HG03060 (cell line): Measurements from ENCODE around the gene RBM15.

Source experiments
- ATAC-seq: cut with Tn5 transposase; IDR thresholded peaks from one replicate; pipeline ENCODE4 v1.9.1; 2021; ENCODE audit warnings: low read depth, moderate number of reproducible peaks; ENCODE audit not compliant: unreplicated experiment

RBM15 gene

GRCh38 chr1:110320168-110320518 is 19.0 kb upstream of the RBM15 start:
- no peak for ATAC-seq

- no peak for ATAC-seq
Observed at GRCh38 chr1:110321045-110321444, 18.1 kb upstream of the RBM15 start.

- no peak for ATAC-seq
Observed at GRCh38 chr1:110321846-110322245, 17.3 kb upstream of the RBM15 start.

GRCh38 chr1:110324667-110325066 is 14.5 kb upstream of the RBM15 start:
- ATAC-seq: no peak

- no peak for ATAC-seq
Observed at GRCh38 chr1:110326826-110327225, 12.4 kb upstream of the RBM15 start.

GRCh38 chr1:110328274-110328673 is 10.9 kb upstream of the RBM15 start:
- ATAC-seq: no peak

- no peak for ATAC-seq
Observed at GRCh38 chr1:110328700-110329099, 10.5 kb upstream of the RBM15 start.

- ATAC-seq: no peak
Observed at GRCh38 chr1:110335265-110335664, 3.9 kb upstream of the RBM15 start.

GRCh38 chr1:110336300-110337039 is 2.7 kb upstream of the RBM15 start:
- no peak for ATAC-seq

GRCh38 chr1:110337704-110338308 is 1.4 kb upstream of the RBM15 start:
- ATAC-seq: no peak

- peak; percentile 46 for ATAC-seq
Observed at GRCh38 chr1:110338309-110338885, 780 bp upstream of the RBM15 start.

GRCh38 chr1:110339407-110340206 is 430 bp downstream of the RBM15 start:
- ATAC-seq: no peak

GRCh38 chr1:110340207-110340468 is 961 bp downstream of the RBM15 start:
- no peak for ATAC-seq

GRCh38 chr1:110341146-110341871 is 2.1 kb downstream of the RBM15 start:
- ATAC-seq: no peak

GRCh38 chr1:110341872-110342331 is 2.7 kb downstream of the RBM15 start:
- no peak for ATAC-seq

- ATAC-seq: no peak
Observed at GRCh38 chr1:110343249-110343648, 4.1 kb downstream of the RBM15 start.

GRCh38 chr1:110344152-110344551 is 5.0 kb downstream of the RBM15 start:
- ATAC-seq: no peak

GRCh38 chr1:110345480-110345879 is 6.3 kb downstream of the RBM15 start:
- no peak for ATAC-seq

- ATAC-seq: no peak
Observed at GRCh38 chr1:110346690-110347089, 7.5 kb downstream of the RBM15 start.

- ATAC-seq: no peak
Observed at GRCh38 chr1:110347182-110347893, 8.2 kb downstream of the RBM15 start.
